ENCODE measurements around the gene NOL4L.
A peak's percentile ranks its signal among the peaks of the same experiment; 100 is the strongest.

The NOL4L gene

DNA sequence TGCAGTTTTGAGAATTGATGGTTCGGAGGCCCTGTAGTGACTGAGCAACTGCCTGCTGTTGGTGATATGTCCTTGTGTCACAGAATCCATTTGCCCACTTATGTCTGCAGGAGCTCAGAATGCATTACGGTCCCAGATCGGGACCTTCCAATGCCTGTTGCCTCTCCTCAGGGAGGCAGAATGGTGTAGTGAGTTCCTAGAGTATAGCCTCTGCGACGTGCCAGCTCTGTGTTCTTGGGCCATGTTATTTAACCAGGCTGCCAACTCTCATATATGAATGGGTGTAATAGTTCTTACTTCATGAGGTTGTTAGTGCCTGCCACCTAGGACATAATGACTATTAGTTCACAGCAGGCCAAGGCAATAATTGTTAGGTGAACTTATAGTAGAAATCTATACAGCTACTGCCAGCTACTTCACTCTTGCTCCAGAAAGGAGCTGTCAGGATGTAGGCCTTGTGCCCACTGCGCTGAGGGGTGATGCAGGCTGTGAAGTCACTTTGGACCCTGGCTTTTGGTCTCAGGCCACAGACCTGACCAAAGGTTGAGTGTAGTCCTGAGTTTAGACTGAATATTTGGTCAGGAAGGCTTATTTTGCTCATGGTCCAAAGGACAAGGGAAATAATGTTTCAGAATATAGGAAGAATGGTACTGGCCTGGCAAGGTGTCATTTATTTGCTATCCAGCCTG, 144.9 kb downstream of the NOL4L start:
- TF ChIP-seq, protein P1, sequence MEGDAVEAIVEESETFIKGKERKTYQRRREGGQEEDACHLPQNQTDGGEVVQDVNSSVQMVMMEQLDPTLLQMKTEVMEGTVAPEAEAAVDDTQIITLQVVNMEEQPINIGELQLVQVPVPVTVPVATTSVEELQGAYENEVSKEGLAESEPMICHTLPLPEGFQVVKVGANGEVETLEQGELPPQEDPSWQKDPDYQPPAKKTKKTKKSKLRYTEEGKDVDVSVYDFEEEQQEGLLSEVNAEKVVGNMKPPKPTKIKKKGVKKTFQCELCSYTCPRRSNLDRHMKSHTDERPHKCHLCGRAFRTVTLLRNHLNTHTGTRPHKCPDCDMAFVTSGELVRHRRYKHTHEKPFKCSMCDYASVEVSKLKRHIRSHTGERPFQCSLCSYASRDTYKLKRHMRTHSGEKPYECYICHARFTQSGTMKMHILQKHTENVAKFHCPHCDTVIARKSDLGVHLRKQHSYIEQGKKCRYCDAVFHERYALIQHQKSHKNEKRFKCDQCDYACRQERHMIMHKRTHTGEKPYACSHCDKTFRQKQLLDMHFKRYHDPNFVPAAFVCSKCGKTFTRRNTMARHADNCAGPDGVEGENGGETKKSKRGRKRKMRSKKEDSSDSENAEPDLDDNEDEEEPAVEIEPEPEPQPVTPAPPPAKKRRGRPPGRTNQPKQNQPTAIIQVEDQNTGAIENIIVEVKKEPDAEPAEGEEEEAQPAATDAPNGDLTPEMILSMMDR (IDR thresholded peaks at IDR 0.05; ENCODE audit: insufficient read depth, low read depth, low read length, missing control alignments): no peak
- DNase-seq (ENCODE audit: low read depth): no peak
- H3K4me3 ChIP-seq (ENCODE audit: low read depth, low read length): no peak overlapping the region

GRCh38 chr20:32439132-32439829, 145.9 kb downstream of the NOL4L start:
- TF ChIP-seq, protein P1 (IDR thresholded peaks at IDR 0.05; ENCODE audit: insufficient read depth, low read depth, low read length, missing control alignments): no peak
- H3K4me3 ChIP-seq (ENCODE audit: low read depth, low read length): no peak overlapping the region
- no peak for DNase-seq (ENCODE audit: low read depth)

GRCh38 chr20:32438331-32438858, 146.7 kb downstream of the NOL4L start:
- no peak overlapping the region for H3K4me3 ChIP-seq (ENCODE audit: low read depth, low read length)
- TF ChIP-seq, protein P1 (IDR thresholded peaks at IDR 0.05; ENCODE audit: insufficient read depth, low read depth, low read length, missing control alignments): no peak
- no peak for DNase-seq (ENCODE audit: low read depth)

DNA sequence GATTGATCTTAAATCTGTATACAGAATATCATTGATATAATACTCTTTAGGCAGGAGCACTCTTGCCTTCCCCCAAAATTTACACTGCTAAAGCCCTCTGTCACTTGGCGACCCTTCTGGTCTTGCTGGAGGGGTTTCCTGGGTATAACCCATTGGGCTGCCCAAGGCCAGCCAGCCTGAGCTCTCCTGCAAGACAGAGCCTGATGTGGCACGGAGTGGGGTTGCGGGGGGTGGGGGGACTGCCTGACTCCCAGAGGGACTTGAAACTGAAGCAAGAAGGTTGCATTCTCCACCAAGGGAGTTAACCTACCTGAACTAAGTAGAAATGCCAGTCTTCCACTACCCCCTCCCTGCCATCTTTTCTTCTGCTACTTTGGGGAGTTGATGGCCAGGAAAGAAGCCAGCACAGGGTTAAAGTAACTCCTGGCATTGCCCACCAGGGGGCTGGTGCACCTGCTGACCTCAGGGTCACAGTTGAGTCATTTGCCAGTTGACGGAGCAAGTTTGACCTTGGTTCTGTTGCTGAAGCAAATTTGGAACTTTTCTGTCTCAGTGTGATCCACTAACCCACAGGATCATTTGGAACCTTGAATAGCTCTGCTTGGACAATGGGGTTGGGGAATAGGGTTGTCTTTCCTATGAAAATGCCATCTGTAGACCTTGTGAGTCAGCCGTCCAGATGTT, 147.6 kb downstream of the NOL4L start:
- H3K4me3 ChIP-seq (ENCODE audit: low read depth, low read length): no peak overlapping the region
- DNase-seq (ENCODE audit: low read depth): no peak
- TF ChIP-seq, protein P1 (IDR thresholded peaks at IDR 0.05; ENCODE audit: insufficient read depth, low read depth, low read length, missing control alignments): peak; percentile 16

DNA sequence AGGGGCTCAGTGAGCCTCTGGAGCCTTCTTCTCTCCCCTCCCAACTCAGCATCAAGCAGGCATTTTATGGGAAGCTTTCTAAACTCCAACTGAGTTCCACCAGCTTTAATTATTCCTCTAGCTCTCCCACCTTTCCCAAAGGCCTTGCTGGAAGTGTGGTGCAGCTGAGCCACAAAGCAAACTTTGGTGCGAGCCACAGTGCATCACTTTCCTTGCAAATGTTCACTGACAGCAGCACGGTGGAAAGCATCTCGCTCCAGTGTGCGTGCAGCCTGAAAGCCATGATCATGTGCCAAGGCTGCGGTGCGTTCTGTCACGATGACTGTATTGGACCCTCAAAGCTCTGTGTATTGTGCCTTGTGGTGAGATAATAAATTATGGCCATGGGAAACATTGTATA, 148.2 kb downstream of the NOL4L start:
- no peak for DNase-seq (ENCODE audit: low read depth)
- TF ChIP-seq, protein P1 (IDR thresholded peaks at IDR 0.05; ENCODE audit: insufficient read depth, low read depth, low read length, missing control alignments): no peak
- H3K4me3 ChIP-seq (ENCODE audit: low read depth, low read length): no peak overlapping the region

DNA sequence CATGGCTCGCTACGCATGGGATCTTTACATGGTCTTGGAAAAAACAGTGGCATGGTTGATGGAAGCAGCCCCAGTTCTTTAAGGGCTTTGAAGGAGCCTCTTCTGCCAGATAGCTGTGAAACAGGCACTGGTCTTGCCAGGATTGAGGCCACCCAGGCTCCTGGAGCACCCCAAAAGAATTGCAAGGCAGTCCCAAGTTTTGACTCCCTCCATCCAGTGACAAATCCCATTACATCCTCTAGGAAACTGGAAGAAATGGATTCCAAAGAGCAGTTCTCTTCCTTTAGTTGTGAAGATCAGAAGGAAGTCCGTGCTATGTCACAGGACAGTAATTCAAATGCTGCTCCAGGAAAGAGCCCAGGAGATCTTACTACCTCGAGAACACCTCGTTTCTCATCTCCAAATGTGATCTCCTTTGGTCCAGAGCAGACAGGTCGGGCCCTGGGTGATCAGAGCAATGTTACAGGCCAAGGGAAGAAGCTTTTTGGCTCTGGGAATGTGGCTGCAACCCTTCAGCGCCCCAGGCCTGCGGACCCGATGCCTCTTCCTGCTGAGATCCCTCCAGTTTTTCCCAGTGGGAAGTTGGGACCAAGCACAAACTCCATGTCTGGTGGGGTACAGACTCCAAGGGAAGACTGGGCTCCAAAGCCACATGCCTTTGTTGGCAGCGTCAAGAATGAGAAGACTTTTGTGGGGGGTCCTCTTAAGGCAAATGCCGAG, 148.8 kb downstream of the NOL4L start:
- DNase-seq (ENCODE audit: low read depth): no peak
- TF ChIP-seq, protein P1 (IDR thresholded peaks at IDR 0.05; ENCODE audit: insufficient read depth, low read depth, low read length, missing control alignments): no peak
- no peak overlapping the region for H3K4me3 ChIP-seq (ENCODE audit: low read depth, low read length)
